GM19238 (cell line): ENCODE results near the gene FAM174A.
"Not testable (repeated sequence)": the region's sequence is repeated elsewhere in the genome, so short reads cannot be mapped to it uniquely, and the experiment has no call there.

Experiments
- DNase-seq: peaks from one replicate; pipeline ENCODE4 v3.0.0; 2011; ENCODE audit warnings: low spot score; ENCODE audit not compliant: insufficient read length

The FAM174A gene

GRCh38 chr5:100575815-100576214, 40.6 kb downstream of the FAM174A start:
- DNase-seq, result no peak

DNA sequence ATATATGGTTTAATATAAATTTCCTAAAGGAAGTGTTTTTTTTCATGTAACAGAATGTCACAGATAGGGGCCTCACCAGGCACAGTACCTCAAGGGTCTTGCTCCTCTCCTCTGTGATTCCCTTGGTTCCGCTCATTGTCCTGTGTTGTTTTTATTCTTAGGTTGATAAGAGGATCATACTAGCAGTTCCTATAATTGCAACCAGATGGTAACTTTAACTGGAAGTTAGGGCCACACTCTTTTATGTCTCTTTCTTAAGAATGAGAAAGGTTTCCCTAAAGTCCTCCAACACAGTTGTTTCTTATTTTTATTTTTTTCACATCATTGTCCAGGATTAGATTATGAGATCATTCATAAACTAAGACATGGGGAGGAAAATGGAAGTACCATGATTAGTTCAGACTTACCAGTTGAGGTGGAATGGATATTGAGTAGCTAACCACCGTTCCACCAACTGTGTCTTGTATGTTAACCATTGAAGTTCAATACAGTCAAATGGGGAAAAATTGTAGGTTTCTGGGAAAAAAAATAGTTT, 41.1 kb downstream of the FAM174A start:
- DNase-seq, result no peak

GRCh38 chr5:100577506-100577905, 42.3 kb downstream of the FAM174A start:
- no peak for DNase-seq

DNA sequence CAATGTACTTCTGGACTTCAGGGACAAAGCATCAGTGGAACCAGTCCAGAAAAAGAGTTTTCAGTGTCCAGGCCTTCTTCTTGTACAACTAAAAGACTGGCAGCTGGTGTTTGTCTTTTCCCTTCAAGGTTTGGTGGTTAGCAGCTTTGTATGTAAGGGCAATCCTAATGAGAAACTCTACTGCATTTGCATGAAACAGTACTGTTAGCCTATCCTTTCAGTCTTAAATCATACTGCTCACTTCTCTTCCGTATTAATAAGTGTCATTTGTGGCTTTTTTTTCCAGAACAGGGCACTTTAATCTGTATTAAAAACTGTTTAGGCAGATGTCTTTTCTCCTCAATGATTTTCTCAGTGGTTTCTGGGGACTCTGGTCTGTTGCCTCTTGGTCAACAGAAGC, 48.9 kb downstream of the FAM174A start:
- DNase-seq, result no peak

DNA sequence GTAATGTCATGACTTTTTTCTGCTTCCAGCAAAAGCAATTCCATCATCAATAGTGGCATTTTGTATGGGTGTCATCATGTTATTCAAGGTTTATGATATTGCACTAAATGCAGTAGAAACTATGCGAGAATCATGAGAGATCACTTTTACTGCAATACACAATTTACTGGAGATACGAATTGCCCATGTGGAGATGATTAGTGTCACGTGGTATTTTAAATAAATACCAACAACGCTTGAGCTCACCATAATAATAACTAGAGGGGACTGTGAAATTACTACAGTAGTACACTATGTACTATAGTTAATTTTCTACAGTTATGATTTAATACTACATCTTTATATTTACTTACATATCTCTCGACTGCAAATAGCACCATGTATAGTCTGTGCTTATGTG, 49.7 kb downstream of the FAM174A start:
- DNase-seq, result no peak

- DNase-seq, result no peak
These were observed 55.7 kb downstream of the FAM174A start for GRCh38 chr5:100590867-100591266.

- no peak for DNase-seq
These were observed 60.1 kb downstream of the FAM174A start for GRCh38 chr5:100595152-100595811.

- DNase-seq, result no peak
These were observed 60.6 kb downstream of the FAM174A start for GRCh38 chr5:100595812-100596173.

- DNase-seq, result no peak
These were observed 63.3 kb downstream of the FAM174A start for GRCh38 chr5:100598446-100598845.

DNA sequence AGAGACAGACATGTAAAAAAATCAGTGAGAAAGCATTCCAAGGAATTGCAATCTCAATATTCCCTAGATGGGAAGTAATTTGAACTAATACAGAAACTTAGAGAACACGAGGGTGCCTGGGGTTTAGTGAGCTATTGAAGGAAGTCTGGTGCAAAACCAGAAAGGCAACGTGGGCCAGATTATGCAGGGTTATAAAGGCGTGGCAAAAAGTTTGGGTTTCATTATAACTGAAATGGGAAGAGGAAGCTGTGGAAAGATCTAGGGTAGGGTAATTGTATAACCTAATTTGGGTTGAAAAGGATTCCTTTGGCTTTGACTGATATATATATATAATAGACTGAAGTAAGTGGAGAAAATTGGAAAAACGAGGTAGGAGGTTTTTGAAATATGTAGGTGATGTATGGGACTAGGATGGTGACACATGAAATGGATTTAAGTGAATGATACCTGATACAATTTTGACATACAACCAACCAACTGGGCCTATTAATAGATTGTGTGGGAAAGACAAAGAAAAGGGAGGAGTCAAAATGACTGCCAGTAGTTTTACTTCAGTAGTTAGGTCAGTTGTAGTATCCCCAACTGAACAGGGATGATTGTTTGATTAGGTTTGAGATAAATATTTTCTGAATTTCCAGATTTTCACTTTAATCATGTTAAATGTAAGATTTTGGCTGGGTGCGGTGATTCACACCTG, 65.3 kb downstream of the FAM174A start:
- DNase-seq, result no peak

DNA sequence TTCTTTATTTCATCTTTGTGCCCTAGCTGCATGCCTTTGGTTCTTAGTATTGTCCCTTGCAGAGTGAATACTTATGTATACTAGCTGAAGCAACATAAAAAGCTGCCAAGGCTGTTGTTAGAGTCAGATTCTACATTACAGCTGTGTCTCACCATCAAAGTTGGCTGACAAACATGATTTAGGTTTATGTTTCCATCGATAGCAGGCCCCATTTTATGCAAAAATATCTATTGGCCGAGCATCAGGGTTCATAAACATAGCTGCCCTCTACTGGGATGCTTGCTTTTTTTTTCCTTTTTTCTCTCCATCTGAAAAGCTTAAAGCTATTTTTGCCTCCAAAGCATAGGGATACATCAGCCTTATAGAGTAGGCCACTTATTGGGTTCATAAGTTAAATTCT, 68.0 kb downstream of the FAM174A start:
- no peak for DNase-seq

DNA sequence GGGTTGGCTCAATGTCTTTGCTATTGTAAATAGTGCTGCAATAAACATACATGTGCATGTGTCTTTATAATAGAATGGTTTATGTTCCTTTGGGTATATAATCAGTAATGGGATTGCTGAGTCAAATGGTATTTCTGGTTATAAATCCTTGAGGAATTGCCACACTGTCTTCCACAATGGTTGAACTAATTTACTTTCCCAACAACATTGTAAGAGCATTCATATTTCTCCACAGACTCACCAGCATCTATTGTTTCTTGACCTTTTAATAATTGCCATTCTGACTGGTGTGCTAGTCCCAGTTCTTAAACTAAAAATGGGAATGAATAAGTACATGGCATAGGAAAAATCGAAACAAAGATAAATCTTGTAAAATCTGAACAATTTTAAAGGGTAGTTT, 68.8 kb downstream of the FAM174A start:
- not testable (repeated sequence) for DNase-seq

- DNase-seq, result no peak
These were observed 74.4 kb downstream of the FAM174A start for GRCh38 chr5:100609594-100609993.

GRCh38 chr5:100614308-100614707, 79.1 kb downstream of the FAM174A start:
- no peak for DNase-seq

GRCh38 chr5:100615362-100615761, 80.2 kb downstream of the FAM174A start:
- DNase-seq, result no peak

- no peak for DNase-seq
These were observed 81.1 kb downstream of the FAM174A start for GRCh38 chr5:100616291-100616690.

GRCh38 chr5:100616981-100617380, 81.8 kb downstream of the FAM174A start:
- DNase-seq, result no peak

- no peak for DNase-seq
These were observed 88.5 kb downstream of the FAM174A start for GRCh38 chr5:100623719-100624118.

DNA sequence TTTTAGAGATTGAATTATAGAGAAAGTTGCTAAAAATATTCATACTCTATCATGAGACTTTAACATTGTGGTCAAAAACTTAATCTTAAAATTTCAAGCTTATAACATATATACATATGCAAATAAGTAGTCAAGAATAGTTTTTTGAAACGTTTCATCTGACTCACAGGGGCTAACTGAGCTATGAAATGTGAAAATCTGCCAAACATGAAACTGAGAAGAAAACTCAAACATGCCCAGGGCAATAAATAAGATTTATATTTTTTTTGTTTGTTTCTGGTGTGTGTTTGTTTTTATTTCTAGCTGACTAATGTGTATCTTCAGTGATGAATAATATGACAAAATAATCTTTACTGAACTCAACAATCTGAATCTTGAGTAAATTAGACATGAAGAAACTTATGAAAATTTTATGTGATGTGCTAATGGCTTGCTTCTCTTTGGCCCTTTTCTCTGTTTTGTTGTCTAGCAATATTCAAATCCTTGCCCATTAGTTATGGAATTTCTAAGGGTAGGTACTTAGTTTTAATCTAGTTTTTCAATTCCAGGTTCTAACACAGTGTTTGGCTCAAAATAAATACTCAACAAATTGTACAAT, 99.9 kb downstream of the FAM174A start:
- DNase-seq, result no peak
